DMS153 (cell line): ENCODE data around the gene EXOC3L4.

Source experiments
- DNase-seq: peaks from one replicate; lab custom pipeline; 2025; lab: John Stamatoyannopoulos, UW

Gene EXOC3L4

GRCh38 chr14:103121846-103122584, 27.5 kb downstream of the EXOC3L4 start:
- peak; percentile 85 for DNase-seq

GRCh38 chr14:103122585-103122946, 28.0 kb downstream of the EXOC3L4 start:
- peak; percentile 27 for DNase-seq

- no peak for DNase-seq
These were observed 28.6 kb downstream of the EXOC3L4 start, which contains the start of gene TNFAIP2 for GRCh38 chr14:103122947-103123633. Gene TNFAIP2 (plus strand): TSS chr14:103123461. CDS start chr14:103126458, 2,997 bp downstream.

- DNase-seq = no peak
These were observed 29.3 kb downstream of the EXOC3L4 start for GRCh38 chr14:103123634-103124500.

GRCh38 chr14:103124501-103125001, 30.0 kb downstream of the EXOC3L4 start:
- DNase-seq = no peak

GRCh38 chr14:103125098-103126070, 30.9 kb downstream of the EXOC3L4 start:
- no peak for DNase-seq

- DNase-seq = no peak
These were observed 31.8 kb downstream of the EXOC3L4 start for GRCh38 chr14:103126088-103126872.

GRCh38 chr14:103126873-103127304, 32.4 kb downstream of the EXOC3L4 start:
- no peak for DNase-seq

- DNase-seq = no peak
These were observed 32.8 kb downstream of the EXOC3L4 start for GRCh38 chr14:103127356-103127755.

- no peak for DNase-seq
These were observed 33.5 kb downstream of the EXOC3L4 start for GRCh38 chr14:103127861-103128598.

- no peak for DNase-seq
These were observed 34.2 kb downstream of the EXOC3L4 start for GRCh38 chr14:103128631-103129300.

- no peak for DNase-seq
These were observed 34.9 kb downstream of the EXOC3L4 start for GRCh38 chr14:103129301-103130016.

- DNase-seq = no peak
These were observed 35.7 kb downstream of the EXOC3L4 start for GRCh38 chr14:103130017-103130764.

GRCh38 chr14:103130965-103131364, 36.4 kb downstream of the EXOC3L4 start:
- DNase-seq = no peak

GRCh38 chr14:103131580-103131979, 37.1 kb downstream of the EXOC3L4 start:
- no peak for DNase-seq

- DNase-seq = no peak
These were observed 38.1 kb downstream of the EXOC3L4 start for GRCh38 chr14:103132381-103133209.
